Vagina (tissue), 2 donors: ENCODE data around the gene OR6F1.

Source experiments
- CTCF ChIP-seq, 3 experiments: fragments of 450-650 bp in 2 of 3; fragments of 200-600 bp in 1 of 3; sonication (generic) in 1 of 3; IDR thresholded peaks; one replicate each; pipeline ENCODE4 v1.5.1; 2017 to 2019; ENCODE audit warnings: antibody characterized with exemption in 3 of 3, mild to moderate bottlenecking in 2 of 3, moderate library complexity in 2 of 3
- POLR2A ChIP-seq, 2 donors: fragments of 450-650 bp; IDR thresholded peaks; one replicate each; pipeline ENCODE4 v1.6.1; 2017; ENCODE audit warnings: antibody characterized with exemption in 2 of 2, mild to moderate bottlenecking in 2 of 2, moderate library complexity in 2 of 2
- POLR2AphosphoS5 ChIP-seq, 2 donors: sonication (generic); formaldehyde crosslinking; IDR thresholded peaks; one replicate each; pipeline ENCODE4 v1.9.0; 2017; ENCODE audit warnings: antibody characterized with exemption in 2 of 2, mild to moderate bottlenecking in 2 of 2, low read depth in 1 of 2; ENCODE audit not compliant: insufficient read depth in 1 of 2

GRCh38 chr1:247713753-247714152 lies 2.7 kb downstream of the OR6F1 start:
- no peak for TF ChIP-seq CTCF (IDR thresholded peaks at IDR 0.05)
- no peak for TF ChIP-seq POLR2A (IDR thresholded peaks at IDR 0.05)
- TF ChIP-seq POLR2AphosphoS5 (IDR thresholded peaks at IDR 0.05; ENCODE audit: insufficient read depth in 1 of 2, low read depth in 1 of 2): no peak
